ENCODE measurements around the gene SLC39A10. TPM values are rescaled to one million over a fixed set of nuclear protein-coding genes. Genes with fewer than 3 reads are reported as not detected.

The SLC39A10 gene
- total and polyA plus RNA-seq, 12 donors, result 6.6 to 83.0 (median 33.0) TPM

DNA sequence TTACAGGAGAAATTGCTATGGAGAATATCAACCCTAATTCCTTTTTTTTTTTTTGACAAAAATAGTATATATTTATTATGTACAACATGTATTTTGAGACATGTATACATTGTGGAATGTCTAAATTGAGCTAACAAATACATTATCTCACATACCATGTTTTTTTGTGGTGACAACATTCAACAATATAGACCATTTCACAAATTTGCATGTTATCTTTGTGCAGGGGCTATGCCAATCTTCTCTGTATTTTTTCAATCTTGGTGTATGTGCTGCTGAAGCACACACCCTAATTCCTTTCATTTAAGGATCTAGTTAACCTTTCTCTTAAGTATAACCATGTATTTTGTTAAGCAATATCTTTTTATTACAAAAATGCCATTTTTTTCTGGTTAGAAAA lies 13.2 kb downstream of the SLC39A10 start:
- H3K27ac ChIP-seq, result no peak overlapping the region
- no peak for DNase-seq
- no peaks in the 10 kb centered on the region for H3K9me3 ChIP-seq (replicated peaks in 1 of 3)
- no peaks in the 10 kb centered on the region for H3K27me3 ChIP-seq
- H3K4me1 ChIP-seq (replicated peaks in 1 of 2), result peaks cover 0 to 17% of the 10 kb centered on the region in 2 donors
- no peak for TF ChIP-seq POLR2A (IDR thresholded peaks at IDR 0.05)
- TF ChIP-seq, protein P1, sequence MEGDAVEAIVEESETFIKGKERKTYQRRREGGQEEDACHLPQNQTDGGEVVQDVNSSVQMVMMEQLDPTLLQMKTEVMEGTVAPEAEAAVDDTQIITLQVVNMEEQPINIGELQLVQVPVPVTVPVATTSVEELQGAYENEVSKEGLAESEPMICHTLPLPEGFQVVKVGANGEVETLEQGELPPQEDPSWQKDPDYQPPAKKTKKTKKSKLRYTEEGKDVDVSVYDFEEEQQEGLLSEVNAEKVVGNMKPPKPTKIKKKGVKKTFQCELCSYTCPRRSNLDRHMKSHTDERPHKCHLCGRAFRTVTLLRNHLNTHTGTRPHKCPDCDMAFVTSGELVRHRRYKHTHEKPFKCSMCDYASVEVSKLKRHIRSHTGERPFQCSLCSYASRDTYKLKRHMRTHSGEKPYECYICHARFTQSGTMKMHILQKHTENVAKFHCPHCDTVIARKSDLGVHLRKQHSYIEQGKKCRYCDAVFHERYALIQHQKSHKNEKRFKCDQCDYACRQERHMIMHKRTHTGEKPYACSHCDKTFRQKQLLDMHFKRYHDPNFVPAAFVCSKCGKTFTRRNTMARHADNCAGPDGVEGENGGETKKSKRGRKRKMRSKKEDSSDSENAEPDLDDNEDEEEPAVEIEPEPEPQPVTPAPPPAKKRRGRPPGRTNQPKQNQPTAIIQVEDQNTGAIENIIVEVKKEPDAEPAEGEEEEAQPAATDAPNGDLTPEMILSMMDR (IDR thresholded peaks at IDR 0.05), result no peak
- H3K36me3 ChIP-seq (replicated peaks in 1 of 2), result no peaks in the 10 kb centered on the region
- H3K4me3 ChIP-seq, result no peak overlapping the region
- intact Hi-C loops (cut with DNase I), result no loop called here

DNA sequence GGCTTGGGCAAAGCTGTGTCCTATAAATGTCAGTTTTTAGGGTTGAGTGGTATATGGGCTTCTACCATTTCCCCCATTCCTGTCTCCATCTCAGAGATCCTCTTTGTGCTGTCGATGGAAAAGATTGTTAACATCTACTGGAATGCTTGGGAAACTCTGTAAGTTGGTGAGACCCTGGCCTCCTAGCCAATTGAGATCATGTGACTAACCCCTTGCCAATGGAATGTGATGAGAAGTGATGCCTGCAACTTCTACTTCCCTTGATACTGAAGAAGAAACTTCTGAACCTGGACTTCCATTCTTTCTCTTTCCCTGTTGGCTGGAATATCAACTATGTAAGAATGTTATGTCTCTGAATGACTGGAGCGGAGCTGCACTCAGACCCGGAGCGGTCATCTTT lies 14.5 kb downstream of the SLC39A10 start:
- TF ChIP-seq, protein P1 (IDR thresholded peaks at IDR 0.05), result no peak
- TF ChIP-seq POLR2A (IDR thresholded peaks at IDR 0.05), result no peak
- Histone ChIP-seq H3K9me3 (replicated peaks in 1 of 3) (no peaks in the 10 kb centered on the region), H3K4me3 (no peak overlapping the region), H3K27me3 (no peaks in the 10 kb centered on the region), H3K4me1 (replicated peaks in 1 of 2) (peaks cover 0 to 4% of the 10 kb centered on the region in 2 donors), H3K27ac (no peak overlapping the region), H3K36me3 (replicated peaks in 1 of 2) (no peaks in the 10 kb centered on the region)
- DNase-seq, result no peak
- intact Hi-C loops (cut with DNase I), result no loop called here
- WGBS, 4 donors, result 71 to 83% (median 80%) methylated on average over 4 of the region's 4 CpGs

DNA sequence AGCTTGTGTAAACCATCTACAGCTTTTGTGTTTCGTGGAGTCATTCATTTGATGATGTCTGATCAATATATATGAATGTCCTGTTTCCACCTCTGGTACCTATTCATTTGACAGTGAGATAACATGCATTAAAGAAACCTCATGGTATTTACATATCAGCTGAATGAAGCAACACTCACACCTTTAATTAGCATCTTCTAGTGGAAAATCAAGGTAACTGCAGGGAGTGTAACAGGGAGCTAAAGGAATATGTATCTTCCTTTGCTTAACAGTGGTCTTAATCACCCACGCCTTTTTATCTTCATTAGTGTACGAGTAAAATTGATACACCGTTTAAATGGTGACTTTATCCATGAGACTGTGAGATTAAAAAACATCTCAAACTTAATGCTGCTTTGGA lies 15.6 kb downstream of the SLC39A10 start:
- intact Hi-C loops (cut with DNase I), result no loop called here
- no peaks in the 10 kb centered on the region for H3K4me1 ChIP-seq (replicated peaks in 1 of 2)
- no peak overlapping the region for H3K27ac ChIP-seq
- H3K36me3 ChIP-seq (replicated peaks in 1 of 2), result no peaks in the 10 kb centered on the region
- no peaks in the 10 kb centered on the region for H3K27me3 ChIP-seq
- WGBS, 4 donors, result 95 to 98% (median 97%) methylated on average over 4 of the region's 4 CpGs
- no peaks in the 10 kb centered on the region for H3K9me3 ChIP-seq (replicated peaks in 1 of 3)
- no peak for TF ChIP-seq POLR2A (IDR thresholded peaks at IDR 0.05)
- TF ChIP-seq, protein P1 (IDR thresholded peaks at IDR 0.05), result no peak
- no peak for DNase-seq
- no peak overlapping the region for H3K4me3 ChIP-seq

DNA sequence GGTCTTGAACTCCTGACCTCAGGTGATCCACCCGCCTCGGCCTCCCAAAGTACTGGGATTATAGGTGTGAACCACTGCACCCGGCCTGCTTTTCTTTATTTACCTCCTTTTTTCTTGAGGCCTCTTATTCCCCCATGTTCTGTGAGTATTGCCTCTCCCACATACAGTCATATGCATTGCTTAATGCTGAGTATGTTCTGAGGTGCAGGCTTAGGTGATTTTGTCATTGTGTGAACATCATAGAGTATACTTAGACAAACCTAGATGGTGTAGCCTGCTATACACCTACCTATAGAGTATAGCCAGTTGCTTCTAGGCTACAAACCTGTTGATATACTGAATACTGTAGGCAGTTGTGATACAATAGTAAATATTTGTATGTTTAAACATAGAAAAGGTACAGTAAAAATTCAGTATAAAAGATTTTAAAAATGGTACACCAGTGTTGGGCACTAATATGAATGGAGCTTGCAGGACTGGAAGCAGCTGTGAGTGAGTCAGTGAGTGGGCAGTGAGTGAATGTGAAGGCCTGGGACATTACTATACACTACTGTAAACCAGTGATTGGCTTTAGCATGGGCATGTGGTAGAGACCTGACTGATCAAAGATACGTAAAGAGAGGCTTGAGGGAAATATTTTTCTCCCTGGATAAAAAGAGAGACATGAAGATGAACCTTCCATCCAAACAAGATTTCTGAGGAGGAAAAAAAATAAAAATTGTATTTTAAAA lies 17.6 kb downstream of the SLC39A10 start:
- WGBS, 4 donors, result 86 to 99% (median 96%) methylated on average over 4 of the region's 4 CpGs
- Histone ChIP-seq H3K27ac (no peak overlapping the region), H3K27me3 (no peaks in the 10 kb centered on the region), H3K9me3 (replicated peaks in 1 of 3) (no peaks in the 10 kb centered on the region), H3K4me3 (no peak overlapping the region), H3K4me1 (replicated peaks in 1 of 2) (no peaks in the 10 kb centered on the region), H3K36me3 (replicated peaks in 1 of 2) (no peaks in the 10 kb centered on the region)
- no peak for TF ChIP-seq POLR2A (IDR thresholded peaks at IDR 0.05)
- TF ChIP-seq, protein P1 (IDR thresholded peaks at IDR 0.05), result no peak
- no peak for DNase-seq
- intact Hi-C loops (cut with DNase I), result no loop called here
